HuH-7 (cell line): ENCODE data around the gene NRTN.

Experiments
- DNase-seq: peaks from one replicate; pipeline ENCODE4 v3.0.0; 2011; ENCODE audit warnings: low spot score

NRTN gene

DNA sequence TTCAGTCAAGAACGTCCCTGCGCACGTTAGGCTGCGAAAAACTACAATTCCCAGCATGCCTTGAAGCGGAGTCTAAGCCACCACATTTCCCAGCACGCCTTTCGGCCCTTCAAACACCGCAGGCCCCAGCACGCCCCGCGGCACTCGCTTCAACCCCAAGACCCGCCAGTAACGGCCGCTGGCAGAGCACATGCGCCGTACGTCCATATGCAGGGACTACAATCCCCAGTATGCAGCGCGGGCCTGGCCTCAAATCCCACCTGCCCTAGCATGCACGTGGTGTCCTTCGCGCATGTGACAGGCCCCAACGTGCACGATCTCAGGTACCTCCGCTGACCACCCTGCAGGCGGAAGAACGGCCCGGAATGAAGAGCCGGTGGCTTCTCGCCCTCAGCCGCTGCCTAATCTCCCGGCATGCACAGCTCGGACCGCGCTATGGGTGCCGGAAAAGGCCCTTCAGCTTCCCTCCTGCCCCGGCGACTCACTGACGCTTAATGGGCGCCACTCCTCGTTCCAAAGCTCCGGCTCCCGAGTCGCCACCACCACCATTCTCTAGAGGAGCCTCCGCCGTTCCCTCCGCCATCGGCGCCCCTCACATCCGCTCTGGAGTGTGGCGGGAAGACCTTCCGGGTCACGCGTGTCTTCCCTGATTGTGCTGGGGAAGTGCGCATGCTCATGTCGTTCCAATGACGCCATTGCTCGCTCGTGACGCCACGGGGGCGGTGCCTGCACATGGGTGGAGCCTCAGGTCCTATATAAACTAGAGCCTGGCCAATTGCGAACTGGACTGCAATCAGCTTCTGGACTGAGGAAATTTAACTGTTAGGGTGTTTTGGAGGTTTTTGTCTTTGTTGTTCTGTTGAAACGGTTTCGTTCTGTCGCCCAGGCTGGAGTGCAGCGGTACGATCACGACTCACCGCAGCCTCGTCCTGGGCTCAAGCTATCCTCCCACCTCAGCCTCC, 14.0 kb upstream of the NRTN start, which contains the start of gene DUS3L:
Gene DUS3L (minus strand): TSS at position 605 of the 962 bp plus-strand sequence. CDS start 22 bp downstream, at position 583.
- DNase-seq: peak; percentile 98

DNA sequence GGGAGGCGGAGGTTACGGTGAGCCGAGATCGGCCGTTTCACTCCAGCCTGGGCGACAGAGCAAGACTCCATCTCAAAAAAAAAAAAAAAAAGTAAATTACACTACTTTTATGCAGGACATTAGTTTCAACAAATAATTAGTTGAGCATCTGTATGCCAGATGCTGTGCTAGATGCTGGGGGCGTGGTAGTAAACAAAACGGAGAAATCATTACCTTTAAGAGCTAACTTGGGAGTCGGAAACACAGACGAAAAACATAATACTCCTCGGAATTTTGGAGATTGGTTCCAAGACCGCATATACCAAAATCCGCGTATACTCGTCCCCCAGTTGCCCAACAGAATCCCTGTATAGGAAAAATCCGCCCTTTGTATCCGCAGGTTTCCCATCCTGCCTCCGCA, 12.6 kb upstream of the NRTN start:
- no peak for DNase-seq

DNA sequence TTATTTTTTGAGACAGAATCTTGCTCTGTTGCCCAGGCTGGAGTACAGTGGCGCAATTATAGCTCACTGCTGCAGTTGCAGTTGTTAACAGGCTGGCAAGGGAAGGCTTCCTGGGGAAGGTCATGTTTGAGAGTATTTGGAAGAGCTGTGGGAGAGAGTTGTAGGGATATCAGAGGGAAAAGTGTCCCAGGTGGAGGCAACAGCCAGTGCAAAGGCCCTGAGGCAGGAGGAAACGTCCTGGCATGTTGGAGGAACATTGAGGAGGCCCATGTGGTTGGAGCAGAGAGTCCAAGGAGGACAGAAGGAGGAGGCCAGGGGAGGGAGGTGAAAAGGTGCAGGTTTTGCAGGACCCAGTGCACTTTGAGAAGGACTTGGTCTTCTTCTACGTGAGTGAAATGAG, 11.7 kb upstream of the NRTN start:
- no peak for DNase-seq

DNA sequence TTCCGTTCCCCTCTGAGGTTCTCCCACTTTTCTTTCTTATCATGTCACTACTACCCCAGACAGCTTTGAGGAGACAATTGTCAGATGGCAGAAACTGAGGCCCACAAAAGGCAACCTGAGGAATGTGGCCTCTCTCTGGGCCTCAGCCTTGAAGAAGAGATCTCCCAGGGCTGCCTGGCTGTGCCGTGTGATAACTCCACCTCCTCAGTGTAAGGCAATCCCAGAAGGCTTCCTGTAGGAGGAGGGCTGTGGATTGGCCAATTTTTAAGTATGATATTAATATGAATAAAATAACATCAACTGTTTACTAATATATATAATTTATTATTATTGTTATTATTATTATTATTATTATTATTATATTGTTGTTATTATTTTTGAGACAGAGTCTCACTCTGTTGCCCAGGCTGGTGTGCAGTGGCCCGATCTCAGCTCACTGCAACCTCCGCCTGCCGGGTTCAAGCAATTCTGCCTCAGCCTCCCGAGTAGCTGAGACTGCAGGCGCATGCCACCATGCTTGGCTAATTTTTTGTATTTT, 9.4 kb upstream of the NRTN start:
- DNase-seq: no peak

DNA sequence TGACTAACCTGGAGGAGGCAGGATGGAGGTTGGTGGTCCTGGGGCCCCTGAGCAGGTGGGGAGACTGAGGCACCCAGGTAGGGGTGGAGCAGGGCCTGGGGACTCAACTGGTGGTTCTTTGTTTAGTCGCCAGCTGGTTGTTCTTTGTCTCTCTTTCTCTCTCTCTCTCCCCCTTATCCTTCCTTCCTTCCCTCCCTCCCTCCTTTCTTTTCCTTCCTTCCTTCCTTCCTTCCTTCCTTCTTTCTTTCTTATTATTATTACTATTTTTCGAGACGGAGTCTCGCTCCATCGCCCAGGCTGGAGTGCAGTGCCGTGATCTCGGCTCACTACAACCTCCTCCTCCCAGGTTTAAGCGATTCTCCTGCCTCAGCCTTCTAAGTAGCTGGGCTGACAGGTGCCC, 6.6 kb upstream of the NRTN start:
- no peak for DNase-seq

DNA sequence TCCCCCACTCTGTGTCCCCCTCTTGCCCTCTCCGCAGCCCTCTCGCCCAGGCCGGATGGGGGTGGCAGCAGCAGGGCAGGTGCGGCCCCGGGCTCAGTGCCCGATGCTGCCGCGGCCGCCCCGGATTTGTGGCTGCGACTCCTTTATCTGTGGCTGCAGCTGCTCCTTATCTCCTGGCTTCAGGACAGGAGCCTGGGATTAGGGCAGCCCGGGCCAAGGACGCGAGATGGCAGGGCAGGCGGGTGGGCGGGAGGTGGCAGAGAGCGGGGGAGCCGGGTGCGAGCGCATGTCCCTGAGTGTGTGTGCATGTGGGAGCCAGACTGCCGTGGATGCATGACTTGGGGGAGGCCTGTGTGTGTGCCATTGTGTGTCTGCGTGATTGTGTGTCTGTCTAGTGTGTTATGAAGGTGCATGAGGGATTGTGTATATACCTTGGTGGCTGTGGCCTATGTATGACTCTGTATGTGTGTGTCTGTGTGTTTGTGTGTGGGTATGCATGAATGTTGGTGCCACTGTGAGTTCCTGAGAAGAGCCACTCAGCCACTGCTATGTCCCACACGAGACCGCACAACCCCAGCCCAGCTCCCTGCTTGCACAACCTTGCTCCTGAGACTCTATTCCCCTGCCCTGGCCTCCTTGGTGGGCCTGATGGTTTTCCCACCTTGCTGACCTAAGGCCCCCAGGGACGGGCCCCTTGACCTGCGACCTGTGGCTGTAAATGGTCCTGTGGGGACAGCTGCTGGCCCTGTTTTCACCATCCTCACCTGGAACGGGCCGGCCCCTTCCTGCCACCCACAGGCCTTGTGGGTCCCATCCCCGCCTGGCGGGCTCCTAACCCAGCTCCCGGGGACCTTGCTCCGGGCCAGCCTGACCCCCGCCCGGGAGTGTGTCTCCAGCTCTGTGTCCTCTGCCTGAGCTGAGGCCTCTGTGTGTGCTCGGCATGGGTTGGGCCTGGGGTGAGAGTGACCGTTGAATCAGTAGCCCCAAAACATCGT, 5.3 kb upstream of the NRTN start:
- DNase-seq: no peak

DNA sequence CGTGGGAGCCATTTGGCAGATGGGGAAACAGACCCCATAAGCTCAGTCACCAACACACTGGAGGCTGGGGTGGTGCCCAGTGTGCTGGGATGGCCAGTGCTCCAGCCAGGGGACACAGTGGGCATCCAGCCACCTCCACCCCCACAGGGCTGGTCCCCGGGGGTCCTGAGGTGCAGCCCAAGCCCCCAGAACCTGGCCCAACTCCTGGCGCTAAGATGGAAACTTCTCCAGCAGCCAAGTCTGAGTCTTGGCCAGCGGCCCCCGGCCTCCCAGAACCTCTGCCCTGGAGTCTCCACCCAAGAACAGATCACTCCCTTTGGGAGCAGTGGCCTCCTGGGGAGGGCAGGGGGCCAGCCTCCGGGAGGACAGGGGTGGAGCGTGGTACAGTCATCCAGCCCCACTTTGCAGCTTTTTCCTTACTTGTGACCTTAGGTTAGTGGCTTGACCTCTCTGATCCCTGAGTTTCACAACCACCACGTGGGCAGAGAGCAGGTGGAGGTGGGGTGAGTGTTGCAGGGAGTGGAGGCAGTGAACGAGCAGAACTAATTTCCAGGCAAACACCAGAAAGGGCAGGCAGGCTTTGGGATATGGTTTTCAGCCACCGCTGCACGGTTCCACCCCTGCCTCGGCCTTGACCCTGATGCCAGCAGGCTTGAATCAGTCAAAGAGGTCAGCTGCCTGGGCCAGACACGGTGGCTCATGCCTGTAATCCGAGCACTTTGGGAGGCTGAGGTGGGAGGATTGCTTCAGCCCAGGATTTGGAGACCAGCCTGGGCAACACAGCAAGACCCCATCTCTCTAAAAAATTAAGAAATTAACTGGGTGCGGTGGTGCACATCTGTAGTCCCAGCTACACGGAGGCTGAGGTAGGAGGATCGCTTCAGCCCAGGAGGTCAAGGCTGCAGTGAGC, 4.3 kb upstream of the NRTN start:
- peak; percentile 28 for DNase-seq

DNA sequence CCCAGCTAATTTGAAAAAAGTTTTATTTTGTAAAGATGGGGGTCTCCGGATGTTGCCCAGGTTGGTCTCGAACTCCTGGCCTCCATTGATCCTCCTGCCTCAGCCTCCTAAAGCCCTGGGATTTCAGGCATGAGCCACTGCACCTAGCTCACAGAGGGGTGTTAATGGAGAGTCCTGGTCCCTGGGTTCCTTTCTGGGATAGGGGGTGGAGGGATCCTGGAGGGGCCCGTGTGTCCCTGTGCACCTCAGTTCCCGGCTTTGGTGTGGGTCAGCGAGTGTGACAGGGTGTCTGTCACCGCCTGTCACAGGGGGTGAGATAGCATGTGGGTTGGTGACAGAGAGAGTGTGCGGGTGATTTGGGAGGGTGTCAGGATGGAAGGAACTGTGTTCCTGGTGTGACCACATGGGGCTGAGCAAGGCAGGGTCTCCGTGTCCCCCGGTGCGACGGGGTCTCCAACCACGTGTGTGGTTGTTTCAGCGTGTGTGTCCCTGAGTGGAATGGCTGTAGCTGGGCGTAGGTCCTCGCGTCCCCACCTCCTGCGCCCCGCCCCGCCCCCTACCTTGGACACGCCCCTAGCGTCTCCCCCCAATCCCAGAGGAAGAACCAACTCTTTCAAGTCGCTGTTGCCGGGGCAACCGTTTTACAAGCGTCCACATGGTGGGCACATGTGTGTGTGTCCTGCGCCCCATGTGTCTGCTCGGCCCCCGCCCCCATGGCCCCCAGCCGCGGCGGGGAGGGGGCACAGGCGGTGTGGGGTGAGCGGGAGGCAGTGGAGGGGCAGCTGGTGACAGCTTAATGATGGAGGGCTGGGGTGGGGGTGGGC, 2.9 kb upstream of the NRTN start:
- DNase-seq: no peak

DNA sequence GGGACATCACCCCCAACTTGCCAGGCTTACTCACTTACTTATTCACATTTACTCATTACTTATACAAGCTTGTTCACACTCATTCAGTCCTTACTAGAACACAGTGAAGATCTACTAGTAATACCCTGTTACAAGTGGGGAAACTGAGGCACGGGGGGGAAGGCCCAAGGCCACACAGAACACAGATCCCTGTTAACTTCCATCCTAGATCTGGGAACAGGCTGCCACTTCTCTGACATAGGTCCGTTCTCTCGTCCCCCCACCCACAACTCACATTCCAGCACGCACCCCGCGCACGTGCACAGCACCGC, 1.5 kb upstream of the NRTN start:
- DNase-seq: peak; percentile 28

DNA sequence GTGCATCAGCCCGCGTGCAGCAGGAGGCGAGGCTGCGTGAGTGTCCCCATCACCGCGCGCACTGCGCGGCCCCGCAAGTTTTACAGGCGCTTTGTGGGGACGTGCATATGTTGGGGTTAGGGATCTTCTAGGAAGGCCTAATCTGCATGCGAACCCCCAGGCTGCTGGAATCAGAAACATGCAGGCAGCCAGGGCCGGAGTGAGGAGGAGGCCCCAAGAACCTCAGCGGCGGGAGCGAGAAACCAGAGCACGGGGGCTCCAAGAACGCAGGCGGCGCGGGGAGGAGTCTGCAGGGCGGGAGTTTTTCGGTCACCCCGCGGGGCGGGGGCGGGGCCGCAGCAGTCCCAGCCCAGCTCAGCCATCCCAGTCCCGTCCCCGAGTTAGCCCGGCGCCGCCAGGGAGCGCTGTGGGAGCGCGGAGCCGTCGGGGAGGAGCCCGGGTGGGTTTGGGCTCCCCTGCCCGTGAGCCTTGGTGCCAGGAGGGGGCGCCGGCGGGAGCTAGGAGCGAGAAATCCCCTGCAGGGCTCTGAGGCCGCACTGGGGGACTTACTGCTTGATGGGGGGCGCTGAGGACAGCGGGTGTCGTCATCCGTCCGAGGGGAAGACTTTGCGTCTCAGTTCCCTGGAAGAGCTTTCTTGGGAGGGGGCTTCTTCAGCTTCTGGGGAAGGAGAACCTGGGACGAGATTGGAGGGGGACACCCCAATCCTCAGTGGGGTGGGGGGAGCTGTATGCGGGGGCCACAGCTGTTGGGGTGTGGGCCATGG, 933 bp upstream of the NRTN start:
- peak; percentile 95 for DNase-seq

DNA sequence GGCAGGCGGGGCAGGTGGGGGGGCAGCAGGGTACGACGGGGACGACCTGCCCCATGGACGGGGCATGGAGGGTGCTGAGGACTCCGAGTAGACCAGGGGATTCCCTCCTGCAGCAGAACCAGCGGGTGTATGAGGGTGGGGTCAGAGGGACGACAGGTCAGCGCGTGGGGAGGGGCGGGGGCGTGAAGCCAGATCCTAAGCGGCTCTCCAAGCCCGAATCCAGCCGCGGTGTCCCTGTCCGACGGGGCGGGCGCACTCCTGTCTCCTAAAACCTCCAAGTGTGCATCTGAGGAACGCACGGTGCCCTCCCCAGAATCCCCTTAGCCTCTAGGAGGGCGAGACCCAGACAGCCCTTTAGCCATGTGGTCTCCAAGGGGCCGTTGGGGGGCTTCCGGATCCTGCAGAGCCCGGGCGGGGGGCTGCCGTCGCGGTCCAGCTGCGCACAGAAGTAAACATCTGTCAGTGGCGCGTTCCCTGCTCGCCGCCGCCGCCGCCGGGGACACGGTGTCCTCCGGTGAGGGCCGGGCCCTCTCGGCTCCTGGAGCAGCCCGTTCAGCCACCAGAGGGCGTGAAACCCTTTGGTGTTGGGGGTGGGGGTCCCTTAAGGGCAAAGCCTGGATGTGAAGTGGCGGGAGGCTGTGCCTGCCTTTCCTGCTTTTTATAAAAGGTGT, 730 bp downstream of the NRTN start:
- DNase-seq: peak; percentile 87

DNA sequence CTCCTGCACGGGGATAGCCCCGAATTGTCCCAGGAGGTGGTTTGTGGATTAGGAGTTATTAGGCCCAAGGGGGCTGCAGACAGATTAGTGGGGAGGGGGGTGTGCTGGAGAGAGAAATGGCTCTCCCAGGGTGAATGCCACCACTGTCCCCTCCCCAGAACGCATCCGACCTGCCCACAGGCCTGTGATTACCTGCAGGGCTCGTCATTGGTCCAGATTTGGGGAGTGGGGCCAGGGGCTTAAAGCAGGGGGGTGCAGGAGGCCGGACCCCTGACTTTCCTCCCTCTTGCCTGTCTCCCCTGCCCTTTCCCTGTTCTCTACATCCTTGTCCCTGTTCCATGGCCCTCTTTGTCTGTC, 1.2 kb downstream of the NRTN start:
- DNase-seq: no peak

DNA sequence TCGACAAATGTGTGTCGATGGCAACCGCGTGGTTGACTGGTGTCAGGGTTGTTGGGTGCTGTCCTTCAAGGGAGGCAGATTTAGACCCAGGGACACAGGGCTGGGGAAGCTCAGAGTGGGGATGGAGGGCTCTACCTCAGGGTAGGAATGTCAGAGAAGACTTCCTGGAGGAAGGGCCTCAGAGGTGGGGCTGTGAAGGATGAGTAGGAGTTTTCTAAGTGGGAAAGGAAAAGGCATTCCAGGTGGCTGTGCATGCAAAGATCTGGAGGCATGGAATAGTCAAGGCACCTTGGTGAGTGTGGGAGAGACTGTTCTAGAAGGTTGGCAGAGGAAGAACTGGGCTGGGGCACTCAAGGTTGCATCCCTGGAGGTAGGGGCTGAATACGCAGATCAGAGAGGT, 2.0 kb downstream of the NRTN start:
- no peak for DNase-seq

DNA sequence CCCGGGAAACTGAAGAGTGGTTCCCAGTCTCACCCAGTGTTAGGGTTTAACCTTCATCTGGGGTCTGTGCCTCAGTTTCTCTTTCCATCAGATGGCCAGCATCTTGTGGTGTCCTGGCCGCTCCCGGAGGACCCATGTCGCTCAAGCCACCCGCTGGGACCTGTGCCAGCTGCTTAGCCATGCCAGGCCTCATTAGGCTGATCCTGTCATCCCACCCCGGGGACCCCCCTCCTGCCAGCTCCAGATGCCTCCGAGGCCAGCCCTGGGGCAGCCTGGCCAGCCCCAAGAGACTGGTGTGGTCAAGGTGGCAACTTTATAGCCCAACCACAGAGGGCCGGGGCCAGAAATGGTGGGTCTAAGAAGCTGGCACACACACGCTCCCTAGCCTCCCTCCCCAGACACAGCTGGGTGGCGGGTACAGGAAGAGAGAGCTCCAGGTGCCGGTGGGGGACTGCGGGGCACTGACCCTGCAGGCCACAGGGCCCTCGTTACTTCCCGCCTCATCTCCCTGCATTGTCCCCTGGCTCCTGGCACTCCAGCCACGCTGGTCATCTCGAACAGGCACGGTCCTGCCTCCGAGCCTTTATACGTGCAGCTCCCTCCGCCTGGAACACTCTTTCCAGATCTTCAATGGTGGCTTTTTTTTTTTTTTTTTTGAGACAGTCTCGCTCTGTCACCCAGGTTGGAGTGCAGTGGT, 3.4 kb downstream of the NRTN start:
- DNase-seq: no peak

DNA sequence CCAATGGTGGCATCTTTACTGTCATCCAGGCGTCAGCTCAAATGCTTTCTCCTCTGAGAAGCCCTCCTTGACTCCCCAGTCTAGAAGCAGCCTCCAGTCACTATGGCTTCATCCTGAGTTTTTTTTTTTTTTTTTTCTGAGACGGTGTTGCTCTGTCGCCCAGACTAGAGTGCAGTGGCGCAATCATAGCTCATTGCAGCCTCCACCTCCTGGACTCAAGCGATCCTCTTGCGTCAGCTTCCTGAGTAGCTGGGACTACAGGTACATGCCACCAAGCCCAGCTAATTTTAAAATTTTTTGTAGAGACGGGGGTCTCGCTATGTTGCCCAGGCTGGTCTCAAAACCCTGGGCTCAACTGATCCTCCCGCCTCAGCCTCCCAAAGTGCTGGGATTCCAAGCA, 4.2 kb downstream of the NRTN start:
- DNase-seq: no peak

DNA sequence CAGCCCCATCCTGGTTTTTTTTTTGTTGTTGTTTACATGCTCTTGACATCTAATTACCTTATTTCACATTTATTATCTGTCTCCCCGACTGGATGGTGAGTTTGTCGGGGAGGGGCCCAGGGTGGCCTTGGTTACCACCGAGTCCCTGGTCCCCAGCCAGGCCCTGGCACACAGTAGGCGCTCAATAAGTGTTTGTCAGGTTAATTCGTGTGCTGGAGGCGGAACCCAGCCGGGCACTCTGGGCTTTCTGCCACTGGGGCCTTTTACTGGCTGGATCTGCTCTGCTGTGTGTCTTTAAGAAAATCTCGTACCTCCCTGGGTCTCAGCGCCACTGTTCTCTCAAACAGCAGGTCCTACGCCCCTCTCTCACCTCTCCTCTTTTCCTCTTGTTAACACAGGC, 4.6 kb downstream of the NRTN start:
- no peak for DNase-seq

DNA sequence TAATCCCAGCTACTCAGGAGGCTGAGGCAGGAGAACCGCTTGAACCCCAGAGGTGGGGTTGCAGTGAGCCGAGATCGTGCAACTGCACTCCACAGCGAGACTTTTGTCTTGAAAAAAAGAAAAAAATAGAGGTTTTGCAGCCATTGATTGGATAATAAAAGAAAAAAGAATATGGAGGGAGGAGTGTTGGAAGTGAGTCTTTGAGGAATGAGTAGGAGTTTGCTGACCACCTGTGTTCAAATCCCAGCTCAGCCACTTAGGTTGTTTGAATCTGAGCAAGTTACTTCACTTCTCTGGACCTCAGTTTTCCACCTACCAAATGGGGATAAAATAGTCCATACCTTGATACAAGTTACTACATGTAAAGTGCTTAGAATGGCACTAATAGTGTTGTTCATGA, 6.2 kb downstream of the NRTN start:
- DNase-seq: no peak

DNA sequence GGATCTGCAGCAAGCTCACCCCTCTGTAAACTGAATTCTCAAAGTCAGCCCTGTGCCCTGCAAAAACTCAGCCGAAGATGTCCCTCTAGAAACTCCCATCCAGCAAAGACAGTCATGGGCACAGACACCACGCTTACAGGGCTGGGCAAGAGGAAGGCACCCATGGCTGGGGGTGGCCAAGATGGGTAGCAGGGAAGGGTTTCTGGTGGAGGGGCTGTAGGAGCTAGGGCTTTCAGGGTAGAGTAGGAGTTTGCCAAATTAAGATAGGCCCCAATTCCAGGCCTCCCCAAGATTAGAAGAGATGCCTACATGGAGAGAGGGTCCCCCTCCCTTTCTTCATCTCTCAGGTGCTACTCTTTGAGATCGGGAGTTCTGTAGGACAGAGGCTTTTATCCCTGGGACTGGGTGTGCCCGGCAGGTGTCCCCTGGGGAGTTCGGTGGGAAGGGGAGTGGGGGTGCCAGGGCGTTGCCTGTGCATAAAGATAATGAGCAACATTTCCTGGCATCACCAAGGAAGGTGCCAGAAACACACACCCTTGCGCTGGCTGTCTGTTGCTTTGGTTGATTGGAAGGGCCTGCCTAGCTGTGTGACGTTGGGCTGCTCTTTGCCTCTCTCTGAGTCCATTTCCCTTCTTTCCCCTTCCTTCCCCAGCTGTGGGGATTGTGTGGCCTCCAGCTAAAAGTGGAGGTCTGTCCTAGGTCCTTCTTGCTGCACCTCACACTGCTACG, 9.4 kb downstream of the NRTN start:
- no peak for DNase-seq
